CD4-positive, alpha-beta T cell treated with Interleukin-12 subunit alpha and Interleukin-12 subunit beta, for 1 hour (primary cell): Measurements from ENCODE around the gene RALGAPB.
"Not testable (repeated sequence)": the region's sequence is repeated elsewhere in the genome, so short reads cannot be mapped to it uniquely, and the experiment has no call there.

Source experiments
- DNase-seq: peaks from one replicate; pipeline ENCODE4 v3.0.0-alpha.2; 2020

Gene RALGAPB

GRCh38 chr20:38589967-38590675 is 117.5 kb downstream of the RALGAPB start:
- no peak for DNase-seq

- DNase-seq: no peak
Measured at GRCh38 chr20:38590676-38591473, 118.2 kb downstream of the RALGAPB start.

GRCh38 chr20:38591474-38592410 is 119.1 kb downstream of the RALGAPB start:
- no peak for DNase-seq

DNA sequence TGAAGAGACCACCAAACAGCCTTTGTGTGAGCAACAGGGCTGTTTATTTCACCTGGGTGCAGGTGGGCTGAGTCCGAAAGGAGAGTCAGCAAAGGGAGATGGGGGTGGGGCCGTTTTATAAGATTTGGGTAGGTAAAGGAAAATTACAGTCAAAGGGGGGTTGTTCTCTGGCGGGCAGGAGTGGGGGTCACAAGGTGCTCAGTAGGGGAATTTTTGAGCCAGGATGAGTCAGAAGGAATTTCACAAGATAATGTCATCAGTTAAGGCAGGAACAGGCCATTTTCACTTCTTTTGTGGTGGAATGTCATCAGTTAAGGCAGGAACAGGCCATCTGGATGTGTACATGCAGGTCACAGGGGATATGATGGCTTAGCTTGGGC is 119.8 kb downstream of the RALGAPB start:
- DNase-seq: not testable (repeated sequence)

DNA sequence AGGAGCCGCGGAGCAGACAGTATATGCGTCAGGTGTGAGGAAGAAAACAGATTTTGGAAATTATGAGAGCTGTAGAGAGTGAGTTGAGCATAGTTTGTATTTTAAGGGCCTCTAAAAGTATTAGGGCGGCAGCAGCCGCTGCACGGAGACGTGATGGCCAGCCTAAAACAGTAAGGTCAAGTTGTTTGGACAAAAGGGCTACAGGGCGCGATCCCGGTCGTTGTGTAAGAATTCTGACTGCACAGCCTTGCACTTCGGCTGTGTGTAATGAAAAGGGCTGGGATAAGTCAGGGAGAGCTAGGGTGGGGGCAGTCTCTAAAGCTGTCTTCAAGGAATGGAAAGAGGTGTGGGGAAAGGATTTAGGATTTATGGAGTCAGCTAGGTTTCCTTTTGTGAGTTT is 121.6 kb downstream of the RALGAPB start:
- DNase-seq: not testable (repeated sequence)

GRCh38 chr20:38595886-38596285 is 123.2 kb downstream of the RALGAPB start:
- DNase-seq: not testable (repeated sequence)

- DNase-seq: no peak
Measured at GRCh38 chr20:38599410-38599882, 126.8 kb downstream of the RALGAPB start.

GRCh38 chr20:38600057-38600456 is 127.4 kb downstream of the RALGAPB start:
- no peak for DNase-seq

GRCh38 chr20:38601216-38602184 is 128.9 kb downstream of the RALGAPB start, which contains the start of gene ARHGAP40:
TSS of gene ARHGAP40 (plus strand) at chr20:38601809.
- no peak for DNase-seq

GRCh38 chr20:38602185-38602581 is 129.5 kb downstream of the RALGAPB start:
- DNase-seq: no peak

- DNase-seq: no peak
Measured at GRCh38 chr20:38603286-38603685, 130.6 kb downstream of the RALGAPB start.

DNA sequence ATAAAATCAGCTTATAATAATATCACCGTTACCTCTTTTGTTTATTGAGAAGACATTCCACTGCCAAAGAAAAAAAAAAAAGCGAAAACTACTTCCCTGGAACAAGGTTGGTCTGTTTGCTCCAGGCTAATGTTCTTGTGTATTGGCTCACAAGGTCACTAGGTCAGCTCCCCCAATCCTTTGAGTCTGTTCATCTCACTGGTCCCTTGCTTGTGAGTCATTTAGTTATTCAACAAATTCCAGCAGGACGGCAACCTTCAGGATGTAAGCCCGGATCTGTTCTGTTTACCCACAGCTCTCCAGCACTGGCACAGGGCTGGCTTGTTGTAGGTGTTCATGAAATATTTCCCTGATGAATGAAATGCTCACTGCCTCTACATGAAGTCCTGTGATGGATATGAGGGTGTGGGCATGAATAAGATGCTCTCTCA is 132.2 kb downstream of the RALGAPB start:
- DNase-seq: no peak

DNA sequence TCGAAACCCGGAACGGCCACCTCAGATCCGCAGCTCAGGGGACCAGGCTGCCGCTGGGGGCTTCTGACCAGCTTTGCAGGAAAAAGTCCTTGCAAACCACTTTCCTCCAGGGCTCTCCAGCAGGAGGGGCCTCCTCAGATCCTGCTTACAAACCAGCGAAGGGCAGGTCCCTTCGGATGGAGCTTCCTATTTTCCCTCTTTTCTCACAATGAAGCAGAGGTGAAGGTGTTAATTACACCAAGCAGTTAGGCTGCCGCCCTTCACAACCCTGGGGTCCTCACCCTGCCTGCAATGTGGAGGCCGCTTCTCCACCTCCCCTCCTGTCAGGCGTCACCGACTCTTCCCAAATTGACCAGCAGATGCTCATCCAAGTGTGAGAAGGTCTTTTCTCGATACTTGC is 134.7 kb downstream of the RALGAPB start:
- DNase-seq: no peak

DNA sequence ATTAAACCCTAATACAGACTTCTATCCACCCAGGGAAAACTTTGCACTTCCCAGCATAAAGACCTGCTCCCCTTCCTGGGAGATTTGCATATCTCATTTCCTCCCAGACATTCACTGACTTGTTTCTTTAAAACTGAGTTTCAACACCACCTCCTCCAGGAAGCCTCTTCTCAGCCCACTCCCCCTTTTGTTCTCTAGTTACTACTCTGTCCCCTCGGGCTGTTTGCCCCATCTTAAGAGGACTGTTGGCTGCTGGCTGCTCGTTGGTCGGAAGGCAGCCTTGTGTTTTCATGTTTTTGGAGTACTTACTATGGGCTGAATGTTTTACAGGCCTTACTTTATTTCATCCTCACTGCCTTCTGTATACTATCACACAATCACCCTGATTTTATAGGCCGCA is 135.5 kb downstream of the RALGAPB start:
- no peak for DNase-seq

DNA sequence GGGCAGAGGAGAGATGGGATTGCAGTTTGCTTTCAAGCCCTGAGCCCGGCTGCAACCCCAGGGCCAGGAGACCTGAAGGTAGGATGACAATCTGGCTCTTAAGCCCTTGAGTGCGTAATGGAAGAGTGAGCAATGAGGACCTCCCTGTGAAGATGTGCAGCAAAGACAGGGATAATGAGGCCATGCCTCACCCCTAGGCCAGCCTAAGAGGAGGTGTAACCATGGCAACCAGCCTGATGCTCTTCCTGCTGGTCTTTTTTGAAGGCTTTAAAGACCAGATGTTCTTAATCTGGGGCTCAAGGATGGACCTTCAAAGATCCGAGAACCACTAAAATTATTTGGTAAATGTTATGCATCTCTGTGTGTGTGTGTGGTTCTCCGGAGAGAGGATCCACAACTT is 137.2 kb downstream of the RALGAPB start:
- no peak for DNase-seq

DNA sequence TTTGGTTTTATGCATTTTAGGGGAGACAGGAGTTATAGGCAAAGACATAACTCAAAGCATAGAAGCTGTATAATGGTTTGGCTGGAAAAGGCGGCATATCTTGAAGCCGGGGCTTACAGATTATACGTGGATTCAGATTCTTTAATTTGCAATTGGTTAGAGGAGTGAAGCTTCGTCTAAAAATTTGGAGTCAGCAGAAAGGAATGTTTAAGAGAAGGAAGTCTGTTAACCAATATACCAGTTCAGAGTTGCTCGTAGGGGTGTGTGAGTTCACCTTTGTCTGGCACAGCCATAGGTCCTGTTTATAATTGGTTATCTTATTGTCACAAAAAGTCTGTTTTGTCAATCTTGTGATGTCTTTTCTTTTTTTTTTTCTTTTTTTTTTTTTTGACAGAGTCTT is 137.9 kb downstream of the RALGAPB start:
- DNase-seq: no peak

DNA sequence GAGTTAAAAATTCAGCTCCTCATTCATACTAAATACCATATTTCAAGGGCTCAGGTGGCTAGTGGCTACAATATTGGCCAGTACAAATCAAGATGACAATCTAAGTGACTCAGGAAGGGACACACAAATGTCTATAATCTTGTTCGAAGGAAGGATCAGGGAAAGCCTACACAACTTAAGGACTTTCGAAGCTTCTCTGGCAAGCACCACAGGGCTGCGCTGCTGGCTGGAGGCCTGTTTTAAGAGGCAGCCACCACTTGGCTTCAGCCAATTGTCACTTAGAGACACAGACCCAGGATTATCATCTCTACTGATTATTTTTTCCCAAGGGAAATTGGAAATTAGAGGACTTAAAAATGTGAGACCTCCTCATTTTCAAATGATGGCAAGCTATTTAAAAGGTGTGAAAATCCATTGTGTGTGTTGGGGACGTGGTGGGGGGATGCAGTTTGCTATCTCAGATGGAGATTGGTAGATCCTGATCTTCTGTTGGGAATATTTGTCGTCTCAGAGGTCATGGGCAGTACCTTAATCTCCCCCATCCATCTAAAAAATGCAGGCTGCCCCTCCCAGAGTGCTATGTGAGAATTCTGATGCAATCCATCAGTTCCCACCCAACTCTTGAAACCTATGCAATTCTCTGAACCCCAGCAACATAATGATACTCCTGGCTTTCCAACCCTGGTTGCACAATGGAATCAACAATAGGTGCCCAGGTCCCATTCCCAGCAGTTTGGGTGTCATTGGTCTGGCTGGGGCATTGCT is 140.3 kb downstream of the RALGAPB start:
- no peak for DNase-seq

- no peak for DNase-seq
Measured at GRCh38 chr20:38615283-38615682, 142.6 kb downstream of the RALGAPB start.

DNA sequence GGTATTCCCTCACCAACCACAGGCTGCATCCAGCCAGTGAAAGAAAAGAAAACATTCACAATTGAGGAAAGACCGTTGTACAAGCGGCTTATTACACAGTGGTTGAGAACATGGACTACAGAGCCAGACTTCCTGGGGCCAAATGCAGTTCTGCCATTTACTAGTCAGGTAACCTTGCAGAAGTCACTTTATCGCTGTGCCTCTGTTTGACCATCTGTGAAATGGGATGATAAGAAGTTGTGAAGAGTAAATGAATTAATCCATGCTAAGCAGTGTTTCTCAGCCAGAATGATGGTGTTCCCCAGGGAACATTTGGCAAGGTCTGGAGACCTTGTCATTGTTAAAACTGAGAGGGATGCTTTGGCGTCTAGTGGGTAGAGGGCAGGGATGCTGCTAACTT is 143.8 kb downstream of the RALGAPB start:
- DNase-seq: no peak

GRCh38 chr20:38617011-38617829 is 144.6 kb downstream of the RALGAPB start:
- no peak for DNase-seq
